MM.1S (cell line): ENCODE results near the gene NPR3.

Experiments
- DNase-seq: peaks from one replicate; pipeline ENCODE4 v3.0.0-alpha.2; 2015
- H2AFZ ChIP-seq: fragments of 300-600 bp; sonication (generic); 2 replicates; pipeline ENCODE4 v1.6.0; 2016; ENCODE audit warnings: antibody characterized with exemption, low read length
- H3F3A ChIP-seq: fragments of 300-600 bp; sonication (generic); 2 replicates; pipeline ENCODE4 v1.6.1; 2016; ENCODE audit warnings: mild to moderate bottlenecking, antibody characterized with exemption, low read length, moderate library complexity, mixed read lengths; ENCODE audit not compliant: insufficient read depth
- H3K27ac ChIP-seq: fragments of 300-600 bp; sonication (generic); 2 replicates; pipeline ENCODE4 v1.5.1; 2016; ENCODE audit warnings: mild to moderate bottlenecking, low read length
- H3K27me3 ChIP-seq: fragments of 300-600 bp; sonication (generic); replicated peaks from 2 replicates; pipeline ENCODE4 v1.6.0; 2016; ENCODE audit warnings: low read length; ENCODE audit not compliant: insufficient read depth
- H3K36me3 ChIP-seq: fragments of 300-600 bp; sonication (generic); replicated peaks from 2 replicates; pipeline ENCODE4 v1.6.1; 2016; ENCODE audit warnings: mild to moderate bottlenecking, low read length, mixed read lengths; ENCODE audit not compliant: insufficient read depth
- H3K4me1 ChIP-seq: fragments of 300-600 bp; sonication (generic); 2 replicates; pipeline ENCODE4 v1.6.1; 2016; ENCODE audit warnings: low read length, mixed read lengths
- H3K4me2 ChIP-seq: fragments of 300-600 bp; sonication (generic); 2 replicates; pipeline ENCODE4 v1.6.0; 2016; ENCODE audit warnings: low read depth, low read length
- H3K4me3 ChIP-seq: fragments of 300-600 bp; sonication (generic); 2 replicates; pipeline ENCODE4 v1.5.1; 2016; ENCODE audit warnings: low read length, mixed read lengths
- H3K79me2 ChIP-seq: fragments of 300-600 bp; sonication (generic); 2 replicates; pipeline ENCODE4 v1.6.1; 2016; ENCODE audit warnings: mixed run types, low read length, mixed read lengths
- H3K9ac ChIP-seq: fragments of 300-600 bp; sonication (generic); 2 replicates; pipeline ENCODE4 v1.6.1; 2016; ENCODE audit warnings: low read length, mixed read lengths
- H3K9me2 ChIP-seq: fragments of 300-600 bp; sonication (generic); replicated peaks from 2 replicates; pipeline ENCODE4 v1.6.1; 2016; ENCODE audit warnings: mild to moderate bottlenecking, low read length, mixed read lengths; ENCODE audit not compliant: insufficient read depth
- H3K9me3 ChIP-seq: fragments of 300-600 bp; sonication (generic); replicated peaks from 2 replicates; pipeline ENCODE4 v1.6.1; 2016; ENCODE audit warnings: mild to moderate bottlenecking, low read length, mixed read lengths; ENCODE audit not compliant: insufficient read depth
- H4K20me1 ChIP-seq: fragments of 300-600 bp; sonication (generic); 2 replicates; pipeline ENCODE4 v1.6.1; 2016; ENCODE audit warnings: mild to moderate bottlenecking, low read length, moderate library complexity, mixed read lengths; ENCODE audit not compliant: insufficient read depth
- EZH2 ChIP-seq: fragments of 300-600 bp; sonication (generic); optimal IDR thresholded peaks from 2 replicates; pipeline ENCODE3; 2017; ENCODE audit warnings: low read depth, mild to moderate bottlenecking, antibody characterized with exemption, low read length, mixed read lengths
- EZH2phosphoT487 ChIP-seq: fragments of 300-600 bp; sonication (generic); IDR thresholded peaks from 2 replicates; pipeline ENCODE4 v1.6.1; 2018; ENCODE audit warnings: antibody characterized with exemption, low read length
- TF ChIP-seq, protein P1 (sequence below): fragments of 300-600 bp; sonication (generic); IDR thresholded peaks from 2 replicates; pipeline ENCODE4 v1.5.1; 2016; ENCODE audit warnings: antibody characterized with exemption, low read length, mixed read lengths

The NPR3 gene

GRCh38 chr5:32708949-32709348 is 2.2 kb upstream of the NPR3 start:
- no peak overlapping the region for H2AFZ ChIP-seq
- DNase-seq, result no peak
- no peak overlapping the region for H3K27ac ChIP-seq
- no peak overlapping the region for H3K4me3 ChIP-seq
- no peaks in the 10 kb centered on the region for H3K4me1 ChIP-seq
- no peaks in the 10 kb centered on the region for H3K36me3 ChIP-seq
- no peaks in the 10 kb centered on the region; the same call in 1 of the 2 replicates for H3K27me3 ChIP-seq
- no peak overlapping the region for H3K9ac ChIP-seq
- no peak overlapping the region for H3K4me2 ChIP-seq
- H3F3A ChIP-seq, result no peaks in the 10 kb centered on the region
- no peak for TF ChIP-seq EZH2
- TF ChIP-seq EZH2phosphoT487, result no peak
- no peaks in the 10 kb centered on the region for H3K9me3 ChIP-seq
- H3K79me2 ChIP-seq, result no peaks in the 10 kb centered on the region
- no peaks in the 10 kb centered on the region for H3K9me2 ChIP-seq
- H4K20me1 ChIP-seq, result no peaks in the 10 kb centered on the region

DNA sequence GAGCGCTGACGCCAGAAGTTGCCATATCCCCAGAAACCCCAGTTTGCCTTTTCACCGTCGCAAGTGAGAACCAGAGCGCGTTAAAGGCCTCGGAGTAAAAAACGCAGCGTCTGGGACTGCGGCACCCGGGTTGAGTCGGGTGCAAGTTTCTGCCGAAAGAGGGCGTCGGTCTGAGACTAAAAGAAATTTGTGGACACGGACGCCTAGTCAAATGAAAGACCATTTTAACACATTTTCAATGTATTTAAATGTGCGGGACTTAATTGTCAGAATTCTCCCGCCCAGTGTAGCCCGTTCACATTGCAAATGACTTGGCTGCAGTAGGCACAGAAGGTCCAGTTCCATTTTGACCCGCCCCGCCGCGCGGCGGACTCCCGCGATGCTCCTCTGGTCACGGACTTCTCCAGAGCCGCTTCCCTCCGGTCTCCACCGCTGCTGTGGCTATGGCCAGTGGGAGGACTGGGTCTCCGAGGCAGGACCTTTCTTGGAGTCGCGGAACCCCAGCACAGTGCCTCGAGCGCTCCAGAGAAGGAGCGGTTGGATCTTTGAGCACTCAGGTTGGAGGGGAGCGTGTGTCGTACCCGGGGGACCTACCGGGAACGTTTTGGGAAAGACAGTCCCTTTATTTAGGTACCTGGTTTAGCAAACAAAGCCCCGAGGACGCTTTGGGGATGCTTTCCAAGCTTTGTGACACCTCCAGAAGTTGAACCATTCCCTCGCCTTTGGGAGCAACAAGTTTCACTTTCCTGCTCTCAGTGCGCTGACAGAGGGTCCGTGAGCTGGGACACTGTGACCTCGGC is 1.2 kb upstream of the NPR3 start:
- Histone ChIP-seq H3K9me2 (no peaks in the 10 kb centered on the region), H2AFZ (peak overlapping the region; percentile 92), H3K36me3 (no peaks in the 10 kb centered on the region), H3K4me2 (peak overlapping the region; percentile 95), H3K9me3 (no peaks in the 10 kb centered on the region), H3K9ac (peak overlapping the region; percentile 2; the same call in 1 of the 2 replicates), H3K27ac (no peak overlapping the region), H3F3A (no peaks in the 10 kb centered on the region), H3K4me1 (no peaks in the 10 kb centered on the region), H3K27me3 (no peaks in the 10 kb centered on the region; the same call in 1 of the 2 replicates), H3K4me3 (peak overlapping the region; percentile 81), H3K79me2 (no peaks in the 10 kb centered on the region), H4K20me1 (no peaks in the 10 kb centered on the region)
- peak; percentile 81 for DNase-seq
- no peak for TF ChIP-seq EZH2
- TF ChIP-seq, protein P1, sequence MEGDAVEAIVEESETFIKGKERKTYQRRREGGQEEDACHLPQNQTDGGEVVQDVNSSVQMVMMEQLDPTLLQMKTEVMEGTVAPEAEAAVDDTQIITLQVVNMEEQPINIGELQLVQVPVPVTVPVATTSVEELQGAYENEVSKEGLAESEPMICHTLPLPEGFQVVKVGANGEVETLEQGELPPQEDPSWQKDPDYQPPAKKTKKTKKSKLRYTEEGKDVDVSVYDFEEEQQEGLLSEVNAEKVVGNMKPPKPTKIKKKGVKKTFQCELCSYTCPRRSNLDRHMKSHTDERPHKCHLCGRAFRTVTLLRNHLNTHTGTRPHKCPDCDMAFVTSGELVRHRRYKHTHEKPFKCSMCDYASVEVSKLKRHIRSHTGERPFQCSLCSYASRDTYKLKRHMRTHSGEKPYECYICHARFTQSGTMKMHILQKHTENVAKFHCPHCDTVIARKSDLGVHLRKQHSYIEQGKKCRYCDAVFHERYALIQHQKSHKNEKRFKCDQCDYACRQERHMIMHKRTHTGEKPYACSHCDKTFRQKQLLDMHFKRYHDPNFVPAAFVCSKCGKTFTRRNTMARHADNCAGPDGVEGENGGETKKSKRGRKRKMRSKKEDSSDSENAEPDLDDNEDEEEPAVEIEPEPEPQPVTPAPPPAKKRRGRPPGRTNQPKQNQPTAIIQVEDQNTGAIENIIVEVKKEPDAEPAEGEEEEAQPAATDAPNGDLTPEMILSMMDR, result peak; percentile 73

- DNase-seq, result no peak
- Histone ChIP-seq H3K4me1 (no peaks in the 10 kb centered on the region), H3K9me2 (no peaks in the 10 kb centered on the region), H3F3A (no peaks in the 10 kb centered on the region), H3K27me3 (no peaks in the 10 kb centered on the region; the same call in 1 of the 2 replicates), H3K36me3 (no peaks in the 10 kb centered on the region), H3K4me2 (no peak overlapping the region), H2AFZ (no peak overlapping the region), H4K20me1 (no peaks in the 10 kb centered on the region), H3K9me3 (no peaks in the 10 kb centered on the region), H3K4me3 (no peak overlapping the region), H3K9ac (no peak overlapping the region), H3K27ac (no peak overlapping the region), H3K79me2 (no peaks in the 10 kb centered on the region)
- no peak for TF ChIP-seq EZH2phosphoT487
- TF ChIP-seq, protein P1, result no peak
- no peak for TF ChIP-seq EZH2
Measured at GRCh38 chr5:32711362-32711680, 200 bp downstream of the NPR3 start.
